ENCODE measurements around the gene GPR107.

GPR107 gene

GRCh38 chr9:130084337-130084736 lies 30.6 kb downstream of the GPR107 start:
- no peak overlapping the region for H3K27ac ChIP-seq (ENCODE audit: low read depth, low read length)
- no peak overlapping the region for H2AFZ ChIP-seq (ENCODE audit: insufficient read depth, low read length, poor library complexity)
- H3K36me3 ChIP-seq (ENCODE audit: control insufficient read depth in 1 of 2, insufficient read depth in 2 of 2, low read length in 2 of 2): peaks cover 21 to 36% of the 10 kb centered on the region in 2 experiments
- H3K9ac ChIP-seq (ENCODE audit: low read length): no peak overlapping the region
- no peaks in the 10 kb centered on the region for H3K79me2 ChIP-seq (ENCODE audit: control insufficient read depth, insufficient read depth, low read length, poor library complexity)
- H3K4me2 ChIP-seq (ENCODE audit: low read length): no peak overlapping the region
- no peak overlapping the region for H2BK12ac ChIP-seq (ENCODE audit: low read length)
- no peak for DNase-seq
- H2BK5ac ChIP-seq (ENCODE audit: low read depth, low read length, poor library complexity): no peak overlapping the region
- H3K18ac ChIP-seq (ENCODE audit: low read length): no peak overlapping the region
- WGBS (ENCODE audit: extremely low coverage, insufficient coverage, insufficient read length): no CpG with 5 or more reads among the region's 7 CpGs
- H4K91ac ChIP-seq (ENCODE audit: low read depth, low read length): no peak overlapping the region
- H2AK5ac ChIP-seq (ENCODE audit: low read length): no peak overlapping the region
- no peak overlapping the region for H3K23ac ChIP-seq (ENCODE audit: low read length)
- H3K4me1 ChIP-seq (ENCODE audit: control insufficient read depth in 1 of 2, insufficient read depth in 2 of 2, low read length in 2 of 2): no peaks in the 10 kb centered on the region
- H3K4ac ChIP-seq (ENCODE audit: low read depth, low read length): no peak overlapping the region
- H3K27me3 ChIP-seq (ENCODE audit: insufficient read depth, low read length): no peaks in the 10 kb centered on the region
- no peaks in the 10 kb centered on the region for H3K79me1 ChIP-seq (ENCODE audit: low read length)
- no peak overlapping the region for H4K12ac ChIP-seq (ENCODE audit: low read depth, low read length)
- H2BK120ac ChIP-seq (ENCODE audit: insufficient read depth, low read length, poor library complexity): no peak overlapping the region
- H3K9me3 ChIP-seq (ENCODE audit: insufficient read depth, low read depth, low read length): peaks cover 2% of the 10 kb centered on the region
- H4K8ac ChIP-seq (ENCODE audit: low read depth, low read length): no peak overlapping the region
- H3K14ac ChIP-seq (ENCODE audit: low read length): no peak overlapping the region
- no peak overlapping the region for H3K4me3 ChIP-seq (ENCODE audit: low read depth, low read length)

GRCh38 chr9:130088051-130088450 lies 34.3 kb downstream of the GPR107 start:
- Histone ChIP-seq H4K8ac (ENCODE audit: low read depth, low read length) (no peak overlapping the region), H3K9ac (ENCODE audit: low read length) (no peak overlapping the region), H3K14ac (ENCODE audit: low read length) (no peak overlapping the region), H2BK5ac (ENCODE audit: low read depth, low read length, poor library complexity) (no peak overlapping the region), H3K4me2 (ENCODE audit: low read length) (no peak overlapping the region), H2AK5ac (ENCODE audit: low read length) (no peak overlapping the region), H3K27me3 (ENCODE audit: insufficient read depth, low read length) (no peaks in the 10 kb centered on the region), H3K79me1 (ENCODE audit: low read length) (no peaks in the 10 kb centered on the region), H4K12ac (ENCODE audit: low read depth, low read length) (no peak overlapping the region), H3K4me3 (ENCODE audit: low read depth, low read length) (no peak overlapping the region), H4K91ac (ENCODE audit: low read depth, low read length) (no peak overlapping the region), H3K9me3 (ENCODE audit: insufficient read depth, low read depth, low read length) (peaks cover 2% of the 10 kb centered on the region), H2BK120ac (ENCODE audit: insufficient read depth, low read length, poor library complexity) (no peak overlapping the region), H3K36me3 (ENCODE audit: control insufficient read depth in 1 of 2, insufficient read depth in 2 of 2, low read length in 2 of 2) (peaks cover 18 to 34% of the 10 kb centered on the region in 2 experiments), H3K18ac (ENCODE audit: low read length) (no peak overlapping the region), H3K4ac (ENCODE audit: low read depth, low read length) (no peak overlapping the region), H3K79me2 (ENCODE audit: control insufficient read depth, insufficient read depth, low read length, poor library complexity) (no peaks in the 10 kb centered on the region), H3K23ac (ENCODE audit: low read length) (no peak overlapping the region), H2BK12ac (ENCODE audit: low read length) (no peak overlapping the region), H2AFZ (ENCODE audit: insufficient read depth, low read length, poor library complexity) (no peak overlapping the region), H3K27ac (ENCODE audit: low read depth, low read length) (no peak overlapping the region), H3K4me1 (ENCODE audit: control insufficient read depth in 1 of 2, insufficient read depth in 2 of 2, low read length in 2 of 2) (no peaks in the 10 kb centered on the region)
- no peak for DNase-seq
- no CpG with 5 or more reads among the region's 6 CpGs for WGBS (ENCODE audit: extremely low coverage, insufficient coverage, insufficient read length)

- no peak overlapping the region for H4K91ac ChIP-seq (ENCODE audit: low read depth, low read length)
- H3K4me1 ChIP-seq (ENCODE audit: control insufficient read depth in 1 of 2, insufficient read depth in 2 of 2, low read length in 2 of 2): no peaks in the 10 kb centered on the region
- H3K79me2 ChIP-seq (ENCODE audit: control insufficient read depth, insufficient read depth, low read length, poor library complexity): no peaks in the 10 kb centered on the region
Measured at GRCh38 chr9:130089141-130089540, 35.4 kb downstream of the GPR107 start.

GRCh38 chr9:130090915-130091314 lies 37.2 kb downstream of the GPR107 start:
- Histone ChIP-seq H3K4me2 (ENCODE audit: low read length) (no peak overlapping the region), H2BK12ac (ENCODE audit: low read length) (no peak overlapping the region), H3K23ac (ENCODE audit: low read length) (no peak overlapping the region), H2BK5ac (ENCODE audit: low read depth, low read length, poor library complexity) (no peak overlapping the region), H3K27ac (ENCODE audit: low read depth, low read length) (no peak overlapping the region), H2AFZ (ENCODE audit: insufficient read depth, low read length, poor library complexity) (no peak overlapping the region), H4K8ac (ENCODE audit: low read depth, low read length) (no peak overlapping the region), H3K4ac (ENCODE audit: low read depth, low read length) (no peak overlapping the region), H3K36me3 (ENCODE audit: control insufficient read depth in 1 of 2, insufficient read depth in 2 of 2, low read length in 2 of 2) (peaks cover 25 to 36% of the 10 kb centered on the region in 2 experiments), H3K79me2 (ENCODE audit: control insufficient read depth, insufficient read depth, low read length, poor library complexity) (no peaks in the 10 kb centered on the region), H4K91ac (ENCODE audit: low read depth, low read length) (no peak overlapping the region), H2AK5ac (ENCODE audit: low read length) (no peak overlapping the region), H2BK120ac (ENCODE audit: insufficient read depth, low read length, poor library complexity) (no peak overlapping the region), H3K27me3 (ENCODE audit: insufficient read depth, low read length) (no peaks in the 10 kb centered on the region), H3K4me3 (ENCODE audit: low read depth, low read length) (no peak overlapping the region), H3K9me3 (ENCODE audit: insufficient read depth, low read depth, low read length) (peaks cover 2% of the 10 kb centered on the region), H3K18ac (ENCODE audit: low read length) (no peak overlapping the region), H3K4me1 (ENCODE audit: control insufficient read depth in 1 of 2, insufficient read depth in 2 of 2, low read length in 2 of 2) (no peaks in the 10 kb centered on the region), H3K79me1 (ENCODE audit: low read length) (no peaks in the 10 kb centered on the region), H3K9ac (ENCODE audit: low read length) (no peak overlapping the region), H3K14ac (ENCODE audit: low read length) (no peak overlapping the region), H4K12ac (ENCODE audit: low read depth, low read length) (no peak overlapping the region)
- peak; percentile 35 to 69 for DNase-seq
- no CpG with 5 or more reads among the region's 3 CpGs for WGBS (ENCODE audit: extremely low coverage, insufficient coverage, insufficient read length)

More at GRCh38 chr9:130089141-130089540, 35.4 kb downstream of the GPR107 start:
- H2BK120ac ChIP-seq (ENCODE audit: insufficient read depth, low read length, poor library complexity): no peak overlapping the region
- H2BK12ac ChIP-seq (ENCODE audit: low read length): no peak overlapping the region
- H3K36me3 ChIP-seq (ENCODE audit: control insufficient read depth in 1 of 2, insufficient read depth in 2 of 2, low read length in 2 of 2): peaks cover 22 to 36% of the 10 kb centered on the region in 2 experiments
- no peak overlapping the region for H3K14ac ChIP-seq (ENCODE audit: low read length)
- H3K9me3 ChIP-seq (ENCODE audit: insufficient read depth, low read depth, low read length): peaks cover 2% of the 10 kb centered on the region
- H3K4ac ChIP-seq (ENCODE audit: low read depth, low read length): no peak overlapping the region
- no peak overlapping the region for H2AK5ac ChIP-seq (ENCODE audit: low read length)
- no peaks in the 10 kb centered on the region for H3K79me1 ChIP-seq (ENCODE audit: low read length)
- H3K4me2 ChIP-seq (ENCODE audit: low read length): no peak overlapping the region
- H4K8ac ChIP-seq (ENCODE audit: low read depth, low read length): no peak overlapping the region
- H3K23ac ChIP-seq (ENCODE audit: low read length): no peak overlapping the region
- H3K27me3 ChIP-seq (ENCODE audit: insufficient read depth, low read length): no peaks in the 10 kb centered on the region
- no peak overlapping the region for H3K27ac ChIP-seq (ENCODE audit: low read depth, low read length)
- H3K4me3 ChIP-seq (ENCODE audit: low read depth, low read length): no peak overlapping the region
- no peak overlapping the region for H3K18ac ChIP-seq (ENCODE audit: low read length)
- H2AFZ ChIP-seq (ENCODE audit: insufficient read depth, low read length, poor library complexity): no peak overlapping the region
- WGBS (ENCODE audit: extremely low coverage, insufficient coverage, insufficient read length): no CpG with 5 or more reads among the region's 12 CpGs
- no peak overlapping the region for H3K9ac ChIP-seq (ENCODE audit: low read length)
- H4K12ac ChIP-seq (ENCODE audit: low read depth, low read length): no peak overlapping the region
- H2BK5ac ChIP-seq (ENCODE audit: low read depth, low read length, poor library complexity): no peak overlapping the region
- DNase-seq: no peak

Data from trophoblast cell (in vitro differentiated cells and primary cell).